GM18498 (cell line): ENCODE results near the gene SLC16A3.
"Not testable (repeated sequence)": the region's sequence is repeated elsewhere in the genome, so short reads cannot be mapped to it uniquely, and the experiment has no call there.

Source experiments
- ATAC-seq: cut with Tn5 transposase; IDR thresholded peaks from one replicate; pipeline ENCODE4 v1.9.1; 2021; ENCODE audit warnings: mild to moderate bottlenecking, moderate library complexity; ENCODE audit not compliant: unreplicated experiment

Gene SLC16A3

DNA sequence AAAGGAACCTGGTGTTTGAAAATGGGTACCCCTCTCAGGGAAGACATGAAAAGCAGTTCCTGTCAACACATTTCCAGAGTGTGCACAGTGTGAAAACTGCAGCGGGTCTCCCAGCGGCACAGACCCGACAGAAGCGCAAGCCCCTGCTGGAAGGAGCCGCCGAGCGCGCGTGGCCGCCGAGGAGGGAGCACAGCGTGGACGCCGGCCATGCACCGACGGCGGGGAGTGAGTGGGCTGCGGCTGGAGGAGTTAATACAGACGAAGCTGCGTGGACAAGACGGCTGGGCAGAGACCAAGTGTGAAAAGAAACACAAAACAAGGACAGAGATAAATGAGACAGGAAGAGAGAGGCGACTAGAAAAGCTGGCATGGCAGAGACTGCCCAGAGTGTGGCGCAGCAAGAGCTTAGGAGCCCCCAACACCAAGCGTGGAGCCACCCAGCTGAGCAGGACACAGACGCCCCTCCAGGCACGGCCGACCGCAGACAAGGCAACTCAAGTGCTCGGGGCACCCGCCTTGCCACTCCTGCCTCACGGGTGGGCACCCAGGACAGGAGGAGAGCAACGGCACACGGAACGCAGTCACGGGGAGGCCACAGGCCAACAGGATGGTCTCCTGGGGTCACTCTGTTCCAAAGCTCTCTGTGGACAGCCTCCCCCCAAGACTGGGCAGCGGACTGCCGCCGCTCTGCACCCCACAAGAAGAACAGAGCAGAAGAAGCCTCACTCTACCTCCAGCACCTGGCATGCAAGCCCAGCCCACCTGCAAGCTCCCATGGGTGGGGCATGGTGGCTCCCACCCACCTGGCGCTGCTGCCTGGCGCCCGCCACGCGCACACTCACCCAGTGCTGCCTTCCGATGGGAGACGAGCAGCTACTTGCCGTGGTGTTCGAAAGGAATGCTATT, 16.5 kb downstream of the SLC16A3 start:
- ATAC-seq, result no peak

DNA sequence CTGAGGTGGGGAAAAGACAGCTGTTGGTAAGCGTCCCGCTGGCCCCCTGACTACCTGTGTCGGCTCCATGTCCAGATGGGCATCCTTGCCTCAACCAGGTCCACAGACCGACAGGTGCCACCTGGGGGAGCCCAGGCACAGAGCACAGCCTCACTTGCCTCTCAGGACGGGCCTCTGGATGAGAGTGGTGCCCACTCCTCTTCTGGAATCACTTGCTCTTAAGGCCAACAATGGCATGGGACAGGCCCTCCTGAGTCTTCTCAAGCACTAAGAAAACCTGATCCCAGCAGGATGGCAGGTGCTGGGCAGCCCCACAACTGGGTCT, 17.2 kb downstream of the SLC16A3 start:
- no peak for ATAC-seq

GRCh38 chr17:82246365-82247181, 17.7 kb downstream of the SLC16A3 start:
- no peak for ATAC-seq

GRCh38 chr17:82247182-82247823, 18.5 kb downstream of the SLC16A3 start:
- ATAC-seq, result no peak

GRCh38 chr17:82247856-82248671, 19.2 kb downstream of the SLC16A3 start:
- ATAC-seq, result no peak

DNA sequence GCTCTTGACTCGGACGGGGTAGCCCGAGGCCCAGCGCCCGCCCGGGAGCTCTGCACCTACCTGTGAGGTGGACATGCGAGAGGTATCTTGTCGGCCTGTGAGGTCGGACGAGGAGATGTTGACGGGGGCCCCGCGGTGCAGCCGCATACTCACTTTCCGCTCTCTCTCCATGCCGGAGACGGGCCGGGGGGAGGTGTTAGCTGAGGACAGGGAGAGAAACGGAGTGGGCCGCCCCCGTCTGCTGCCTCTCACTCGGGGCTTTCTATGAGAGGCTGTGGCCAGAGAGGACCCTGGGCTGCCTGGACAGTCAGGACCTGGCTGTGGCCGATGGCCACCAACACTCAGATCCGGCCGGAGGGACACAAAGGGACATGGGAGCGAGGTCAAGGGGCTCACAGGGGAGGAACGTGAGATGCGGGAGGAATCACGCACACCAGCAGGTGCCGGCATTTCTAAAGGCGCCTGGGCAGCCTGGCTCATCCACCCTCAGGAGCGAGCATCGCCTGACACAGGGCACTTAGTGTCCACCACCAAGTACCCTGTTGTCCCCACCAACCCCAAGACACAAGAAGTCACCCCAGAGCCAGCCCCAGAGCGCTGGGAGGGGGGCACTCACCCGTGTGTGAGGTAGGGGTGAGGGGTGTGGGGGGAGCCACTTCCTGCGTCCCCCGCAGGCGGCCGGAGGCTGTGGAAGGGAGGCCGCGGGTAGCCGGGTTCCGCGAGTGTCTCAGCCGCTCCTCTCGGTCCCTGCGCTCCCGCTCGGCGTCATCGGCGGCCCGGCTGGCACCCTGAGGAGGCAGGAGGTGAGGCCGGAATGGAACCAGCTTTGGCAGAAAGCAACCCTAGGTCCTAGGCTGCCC, 20.2 kb downstream of the SLC16A3 start:
- no peak for ATAC-seq

- no peak for ATAC-seq
Measured at GRCh38 chr17:82249896-82250581, 21.2 kb downstream of the SLC16A3 start.

- no peak for ATAC-seq
Measured at GRCh38 chr17:82250868-82251500, 22.1 kb downstream of the SLC16A3 start.

DNA sequence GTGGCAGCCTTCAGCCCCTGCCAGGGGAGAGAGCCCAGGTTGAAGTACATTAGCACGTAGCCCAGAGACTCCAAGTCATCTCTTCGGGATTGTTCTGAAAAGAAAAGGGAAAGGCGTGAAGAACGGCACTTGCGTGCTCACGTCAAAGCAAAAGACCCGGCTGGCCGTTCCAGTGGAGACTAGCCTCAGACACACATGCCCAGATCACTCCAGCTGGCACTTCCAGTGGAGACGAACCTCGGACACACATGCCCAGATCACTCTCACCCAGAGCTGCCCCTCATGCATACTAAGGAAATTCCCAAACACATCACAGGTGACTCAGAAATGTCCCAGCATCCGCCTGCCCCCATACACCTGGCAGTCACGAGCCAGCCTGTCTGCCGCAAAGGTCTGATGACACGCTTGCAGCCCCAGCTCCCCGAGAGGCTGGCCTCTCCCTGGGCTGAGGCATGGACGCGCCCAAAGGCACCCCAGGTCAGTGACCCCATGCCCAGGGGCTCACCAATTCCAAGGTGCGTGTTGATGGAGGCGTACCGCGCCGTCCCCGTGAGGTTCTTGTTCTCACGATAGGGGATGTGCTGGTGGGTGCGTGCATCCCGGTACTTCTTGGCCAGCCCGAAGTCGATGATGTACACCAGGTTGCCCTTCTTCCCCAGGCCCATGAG, 23.8 kb downstream of the SLC16A3 start:
- ATAC-seq, result no peak

DNA sequence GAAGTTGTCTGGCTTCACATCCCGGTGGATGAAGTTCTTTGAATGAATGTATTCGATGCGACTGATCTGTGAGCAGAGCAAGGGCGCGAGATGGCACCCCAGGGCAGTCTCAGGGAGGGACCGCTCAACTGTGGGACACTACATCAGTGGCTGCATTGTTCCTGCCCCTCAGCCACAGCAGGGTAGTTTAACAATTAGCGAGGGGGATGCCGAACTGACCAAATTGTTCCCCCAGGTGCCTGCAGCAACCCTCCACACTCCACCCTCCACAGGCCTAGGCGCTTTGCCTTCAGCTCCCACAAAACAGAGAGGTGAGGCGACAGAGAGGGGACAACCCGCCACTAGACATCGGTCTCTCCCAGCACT, 24.3 kb downstream of the SLC16A3 start:
- ATAC-seq, result no peak

DNA sequence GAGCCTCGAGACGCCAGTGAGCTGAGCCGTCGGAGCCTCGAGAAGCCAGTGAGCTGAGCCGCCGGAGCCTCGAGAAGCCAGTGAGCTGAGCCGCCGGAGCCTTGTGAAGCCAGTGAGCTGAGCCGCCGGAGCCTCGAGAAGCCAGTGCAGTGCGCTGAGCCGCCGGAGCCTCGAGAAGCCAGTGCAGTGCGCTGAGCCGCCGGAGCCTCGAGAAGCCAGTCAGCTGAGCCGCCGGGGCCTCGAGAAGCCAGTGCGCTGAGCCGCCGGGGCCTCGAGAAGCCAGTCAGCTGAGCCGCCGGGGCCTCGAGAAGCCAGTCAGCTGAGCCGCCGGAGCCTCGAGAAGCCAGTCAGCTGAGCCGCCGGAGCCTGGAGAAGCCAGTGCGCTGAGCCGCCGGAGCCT, 25.3 kb downstream of the SLC16A3 start:
- ATAC-seq, result not testable (repeated sequence)

GRCh38 chr17:82254746-82255145, 25.9 kb downstream of the SLC16A3 start:
- not testable (repeated sequence) for ATAC-seq

GRCh38 chr17:82255402-82255972, 26.6 kb downstream of the SLC16A3 start:
- no peak for ATAC-seq

- ATAC-seq, result no peak
Measured at GRCh38 chr17:82256242-82256885, 27.5 kb downstream of the SLC16A3 start.

GRCh38 chr17:82257473-82257872, 28.6 kb downstream of the SLC16A3 start:
- ATAC-seq, result no peak

GRCh38 chr17:82258555-82258954, 29.7 kb downstream of the SLC16A3 start:
- no peak for ATAC-seq
